Liver (tissue), 9 donors: ENCODE measurements around the gene CCDC85A. TPM values are rescaled to one million over a fixed set of nuclear protein-coding genes. Genes with fewer than 3 reads are reported as not detected.

ENCODE experiments used
- DNase-seq: peaks from one replicate; pipeline ENCODE4 v3.0.0-alpha.2; 2017; ENCODE audit warnings: low spot score
- H3K27ac ChIP-seq, 2 donors: one replicate each; pipeline ENCODE4 v1.7.0; 2013; ENCODE audit warnings: inconsistent platforms in 2 of 2, low read length in 2 of 2, control low read depth in 1 of 2, low read depth in 1 of 2, mild to moderate bottlenecking in 1 of 2
- H3K27me3 ChIP-seq, 4 donors: one replicate each; pipeline versions ENCODE4 v1.6.1 to v1.7.0; 2013; ENCODE audit warnings: low read length in 3 of 4, inconsistent platforms in 1 of 4, mild to moderate bottlenecking in 1 of 4, moderate library complexity in 1 of 4; ENCODE audit not compliant: control insufficient read depth in 4 of 4, insufficient read depth in 4 of 4
- H3K36me3 ChIP-seq, 4 donors: one replicate each; pipeline versions ENCODE4 v1.6.1 to v1.7.0; 2013; ENCODE audit warnings: low read length in 3 of 4, mild to moderate bottlenecking in 3 of 4, low read depth in 1 of 4, moderate library complexity in 1 of 4; ENCODE audit not compliant: control insufficient read depth in 4 of 4, insufficient read depth in 3 of 4
- H3K4me1 ChIP-seq, 4 donors: one replicate each; pipeline versions ENCODE4 v1.6.1 to v1.7.0; 2013; ENCODE audit warnings: low read length in 3 of 4, mild to moderate bottlenecking in 3 of 4, moderate library complexity in 1 of 4; ENCODE audit not compliant: control insufficient read depth in 4 of 4, insufficient read depth in 4 of 4
- H3K4me3 ChIP-seq, 3 donors: one replicate each; pipeline versions ENCODE4 v1.6.1 to v1.7.0; 2013; ENCODE audit warnings: low read length in 3 of 3, control low read depth in 1 of 3, low read depth in 1 of 3, mild to moderate bottlenecking in 1 of 3
- H3K9ac ChIP-seq, 2 donors: one replicate each; pipeline ENCODE4 v1.7.0; 2013; ENCODE audit warnings: low read length in 2 of 2, mild to moderate bottlenecking in 2 of 2, moderate library complexity in 2 of 2, control low read depth in 1 of 2, low read depth in 1 of 2
- H3K9me3 ChIP-seq, 4 donors: one replicate each; pipeline versions ENCODE4 v1.6.1 to v1.7.0; 2013; ENCODE audit warnings: low read length in 3 of 4; ENCODE audit not compliant: control insufficient read depth in 4 of 4
- ATF3 ChIP-seq: IDR thresholded peaks from 2 replicates; pipeline ENCODE4 v1.6.1; 2016; ENCODE audit warnings: antibody characterized with exemption
- CTCF ChIP-seq: fragments of 150-350 bp; IDR thresholded peaks from 2 replicates; pipeline ENCODE4 v1.5.1; 2017; ENCODE audit warnings: improper control_type of control experiment, low read depth, low read length; ENCODE audit not compliant: missing input control
- EGR1 ChIP-seq, 2 donors: IDR thresholded peaks; 2 replicates each; pipeline ENCODE4 v1.6.1; 2016 to 2018; ENCODE audit warnings: antibody characterized with exemption in 2 of 2, low read depth in 2 of 2
- FOXA1 ChIP-seq: IDR thresholded peaks from 2 replicates; pipeline ENCODE4 v1.6.1; 2016; ENCODE audit warnings: antibody characterized with exemption
- FOXA2 ChIP-seq: IDR thresholded peaks from 2 replicates; pipeline ENCODE4 v1.6.1; 2016; ENCODE audit warnings: antibody characterized with exemption
- HNF4A ChIP-seq, 2 donors: conservative IDR thresholded peaks; 2 replicates each; pipeline ENCODE4 v1.6.1; 2016; ENCODE audit warnings: antibody characterized with exemption in 2 of 2, mild to moderate bottlenecking in 2 of 2
- HNF4G ChIP-seq: IDR thresholded peaks from 2 replicates; pipeline ENCODE4 v1.6.1; 2016; ENCODE audit warnings: antibody characterized with exemption
- JUND ChIP-seq, 2 donors: IDR thresholded peaks; 2 replicates each; pipeline ENCODE4 v1.6.1; 2016; ENCODE audit warnings: antibody characterized with exemption in 2 of 2
- MAX ChIP-seq: IDR thresholded peaks from 2 replicates; pipeline ENCODE4 v1.6.1; 2016; ENCODE audit warnings: antibody characterized with exemption
- NR2F2 ChIP-seq: IDR thresholded peaks from 2 replicates; pipeline ENCODE4 v1.6.1; 2016; ENCODE audit warnings: antibody characterized with exemption
- REST ChIP-seq: IDR thresholded peaks from 2 replicates; pipeline ENCODE4 v1.6.1; 2016; ENCODE audit warnings: antibody characterized with exemption, mild to moderate bottlenecking
- RXRA ChIP-seq, 2 donors: IDR thresholded peaks; 2 replicates each; pipeline ENCODE4 v1.6.1; 2017 to 2018; ENCODE audit warnings: antibody characterized with exemption in 2 of 2, mild to moderate bottlenecking in 1 of 2
- SP1 ChIP-seq: IDR thresholded peaks from 2 replicates; pipeline ENCODE4 v1.6.1; 2018; ENCODE audit warnings: antibody characterized with exemption, mild to moderate bottlenecking
- TAF1 ChIP-seq: conservative IDR thresholded peaks from 2 replicates; pipeline ENCODE4 v1.6.1; 2016; ENCODE audit warnings: antibody characterized with exemption, mild to moderate bottlenecking
- YY1 ChIP-seq: IDR thresholded peaks from 2 replicates; pipeline ENCODE4 v1.6.1; 2016; ENCODE audit warnings: antibody characterized with exemption, mild to moderate bottlenecking
- WGBS: extraction: QIAGEN DNeasy Blood & Tissue Kit; methylation state at CpG from one replicate; pipeline ENCODE4 v1.1.7; 2013; 5-methylcytosine and 5-hydroxymethylcytosine counted together
- polyA plus RNA-seq, 2 donors: library from polyadenylated mRNA; stranded (reverse) in 1 of 2; unstranded in 1 of 2; fragments of 200-250 nt in 1 of 2; fragments of >200 nt in 1 of 2; fragmentation: Nextera tagmentation in 1 of 2; extraction: Ambion mirVana in 1 of 2; gene quantifications; one replicate each; pipeline versions ENCODE4 v1.2.1 to v1.2.3, GENCODE V29; 2013 to 2015
- total RNA-seq, 2 donors: library from RNA; depleted of rRNA; stranded (reverse); fragments of >200 nt; gene quantifications; one replicate each; pipeline ENCODE4 v1.2.3, GENCODE V29; 2014
- donor health status: healthy.
- donor health status: healthy.
- donor health status: healthy.
- donor health status: healthy.
- donor health status: healthy.

CCDC85A gene
- total and polyA plus RNA-seq, 4 donors = 0.05 to 0.17 (median 0.10) TPM

- TF ChIP-seq SP1 (no peak), CTCF (no peak), HNF4A (conservative IDR thresholded peaks at IDR 0.05) (no peak), FOXA2 (no peak), RXRA (IDR thresholded peaks at IDR 0.05) (no peak), MAX (no peak), EGR1 (IDR thresholded peaks at IDR 0.05; ENCODE audit: low read depth in 2 of 2) (no peak), NR2F2 (no peak), FOXA1 (no peak)
- WGBS = 82% methylated on average over 1 of the region's 1 CpG
Measured at GRCh38 chr2:56344771-56345170, 161.0 kb downstream of the CCDC85A start.

GRCh38 chr2:56347881-56348280, 164.1 kb downstream of the CCDC85A start:
- 89% methylated on average over 4 of the region's 4 CpGs for WGBS
- no peak for TF ChIP-seq YY1
- no peak for TF ChIP-seq JUND (IDR thresholded peaks at IDR 0.05)
- TF ChIP-seq SP1 = no peak
- TF ChIP-seq HNF4G = no peak
- TF ChIP-seq TAF1 = no peak
- TF ChIP-seq NR2F2 = no peak
- Histone ChIP-seq H3K9me3 (no peaks in the 10 kb centered on the region), H3K9ac (no peak overlapping the region), H3K27me3 (no peaks in the 10 kb centered on the region), H3K27ac (no peak overlapping the region), H3K36me3 (no peaks in the 10 kb centered on the region), H3K4me1 (no peaks in the 10 kb centered on the region), H3K4me3 (no peak overlapping the region)
- no peak for DNase-seq

More at GRCh38 chr2:56344771-56345170, 161.0 kb downstream of the CCDC85A start:
- DNase-seq = no peak
- Histone ChIP-seq H3K9me3 (no peaks in the 10 kb centered on the region), H3K27ac (no peak overlapping the region), H3K4me1 (no peaks in the 10 kb centered on the region), H3K27me3 (no peaks in the 10 kb centered on the region), H3K4me3 (no peak overlapping the region), H3K9ac (no peak overlapping the region), H3K36me3 (no peaks in the 10 kb centered on the region)

- Histone ChIP-seq H3K9me3 (no peaks in the 10 kb centered on the region), H3K36me3 (no peaks in the 10 kb centered on the region), H3K4me1 (no peaks in the 10 kb centered on the region), H3K9ac (no peak overlapping the region), H3K27me3 (no peaks in the 10 kb centered on the region), H3K27ac (no peak overlapping the region), H3K4me3 (no peak overlapping the region)
- WGBS = 80% methylated on average over 6 of the region's 6 CpGs
- DNase-seq = no peak
- TF ChIP-seq JUND (IDR thresholded peaks at IDR 0.05) (no peak), ATF3 (no peak), EGR1 (IDR thresholded peaks at IDR 0.05; ENCODE audit: low read depth in 2 of 2) (no peak), HNF4A (conservative IDR thresholded peaks at IDR 0.05) (no peak), RXRA (IDR thresholded peaks at IDR 0.05) (no peak), REST (no peak), TAF1 (no peak)
Measured at GRCh38 chr2:56348392-56349210, 164.8 kb downstream of the CCDC85A start.
